SKM-1 (cell line): Measurements from ENCODE around the gene TRIM54.

Experiments used
- DNase-seq: peaks from one replicate; lab custom pipeline; 2025; ENCODE audit not compliant: unreplicated experiment; lab: John Stamatoyannopoulos, UW

The TRIM54 gene, protein sequence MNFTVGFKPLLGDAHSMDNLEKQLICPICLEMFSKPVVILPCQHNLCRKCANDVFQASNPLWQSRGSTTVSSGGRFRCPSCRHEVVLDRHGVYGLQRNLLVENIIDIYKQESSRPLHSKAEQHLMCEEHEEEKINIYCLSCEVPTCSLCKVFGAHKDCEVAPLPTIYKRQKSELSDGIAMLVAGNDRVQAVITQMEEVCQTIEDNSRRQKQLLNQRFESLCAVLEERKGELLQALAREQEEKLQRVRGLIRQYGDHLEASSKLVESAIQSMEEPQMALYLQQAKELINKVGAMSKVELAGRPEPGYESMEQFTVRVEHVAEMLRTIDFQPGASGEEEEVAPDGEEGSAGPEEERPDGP

DNA sequence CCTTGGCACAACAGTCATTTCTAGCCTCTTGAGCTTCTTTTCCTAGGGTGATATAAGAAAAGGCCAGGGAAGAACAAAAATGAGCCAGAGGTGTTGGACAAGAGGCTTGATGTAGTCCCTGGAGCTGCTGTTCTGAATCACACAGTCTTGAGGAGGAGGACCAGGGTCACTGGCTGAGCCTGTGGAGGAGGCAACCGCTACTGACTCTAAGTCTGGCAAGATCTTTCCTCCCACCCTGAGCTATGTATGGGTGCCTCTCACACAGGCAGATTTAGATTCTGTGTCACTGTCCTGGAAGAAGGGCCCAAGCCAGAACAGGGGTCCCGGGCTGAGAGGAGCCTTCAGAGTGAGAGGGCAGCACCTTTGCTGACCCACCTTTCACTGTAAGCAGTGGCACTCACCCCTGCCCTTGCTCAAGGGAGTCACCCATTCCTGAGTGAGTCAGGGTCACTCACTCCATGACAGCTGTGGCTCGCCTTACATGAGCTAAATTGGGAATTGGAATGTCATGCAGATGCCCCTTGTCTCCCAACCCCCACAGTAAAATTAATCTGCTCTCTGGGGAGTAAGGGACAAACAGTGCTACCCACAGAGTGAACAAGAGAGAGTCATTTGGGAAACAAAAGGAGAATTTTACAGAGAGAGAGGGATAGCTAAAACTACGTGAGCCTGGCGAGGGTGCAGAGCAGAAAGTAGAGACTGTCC lies at the start of gene TRIM54:
Gene TRIM54, plus strand, starts transcription at position 575 of the 705 bp plus-strand sequence. CDS start 303 bp downstream, outside the sequence.
- no peak for DNase-seq

DNA sequence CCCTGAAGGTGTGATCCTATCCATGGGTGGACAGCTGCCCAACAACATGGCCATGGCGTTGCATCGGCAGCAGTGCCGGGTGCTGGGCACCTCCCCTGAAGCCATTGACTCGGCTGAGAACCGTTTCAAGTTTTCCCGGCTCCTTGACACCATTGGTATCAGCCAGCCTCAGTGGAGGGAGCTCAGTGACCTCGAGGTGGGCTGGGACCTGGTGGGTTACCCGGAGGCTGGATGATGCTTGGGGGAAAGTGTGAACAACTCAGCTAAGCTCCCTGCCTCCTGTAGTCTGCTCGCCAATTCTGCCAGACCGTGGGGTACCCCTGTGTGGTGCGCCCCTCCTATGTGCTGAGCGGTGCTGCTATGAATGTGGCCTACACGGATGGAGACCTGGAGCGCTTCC lies 48.9 kb upstream of the TRIM54 start:
- DNase-seq: no peak

DNA sequence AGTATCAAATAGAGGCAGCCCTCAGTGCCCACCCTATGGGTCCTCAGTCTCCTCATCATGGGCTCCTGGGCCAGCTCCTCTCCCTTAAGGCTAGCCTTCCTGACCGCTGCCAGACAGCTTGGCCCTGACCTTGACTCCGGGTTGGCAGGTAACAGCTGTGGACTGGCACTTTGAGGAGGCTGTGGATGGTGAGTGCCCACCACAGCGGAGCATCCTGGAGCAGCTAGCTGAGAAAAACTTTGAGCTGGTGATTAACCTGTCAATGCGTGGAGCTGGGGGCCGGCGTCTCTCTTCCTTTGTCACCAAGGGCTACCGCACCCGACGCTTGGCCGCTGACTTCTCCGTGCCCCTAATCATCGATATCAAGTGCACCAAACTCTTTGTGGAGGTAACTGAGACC lies 46.1 kb upstream of the TRIM54 start:
- no peak for DNase-seq

DNA sequence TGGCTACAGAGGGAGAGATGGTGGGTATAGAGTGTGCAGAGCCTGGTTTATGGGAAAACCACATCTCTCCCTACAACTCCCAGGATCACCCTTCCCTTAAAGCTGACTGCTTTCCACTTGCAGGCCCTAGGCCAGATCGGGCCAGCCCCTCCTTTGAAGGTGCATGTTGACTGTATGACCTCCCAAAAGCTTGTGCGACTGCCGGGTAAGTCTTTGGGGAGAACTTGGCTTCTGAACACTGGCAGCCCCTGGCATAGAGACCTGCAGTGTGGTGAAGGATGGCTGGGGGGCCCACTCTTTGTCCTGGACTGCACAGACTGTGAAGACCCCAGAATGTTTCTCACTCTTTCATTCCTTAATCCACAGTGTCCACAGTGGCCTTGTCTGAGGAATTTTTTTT lies 45.6 kb upstream of the TRIM54 start:
- no peak for DNase-seq

DNA sequence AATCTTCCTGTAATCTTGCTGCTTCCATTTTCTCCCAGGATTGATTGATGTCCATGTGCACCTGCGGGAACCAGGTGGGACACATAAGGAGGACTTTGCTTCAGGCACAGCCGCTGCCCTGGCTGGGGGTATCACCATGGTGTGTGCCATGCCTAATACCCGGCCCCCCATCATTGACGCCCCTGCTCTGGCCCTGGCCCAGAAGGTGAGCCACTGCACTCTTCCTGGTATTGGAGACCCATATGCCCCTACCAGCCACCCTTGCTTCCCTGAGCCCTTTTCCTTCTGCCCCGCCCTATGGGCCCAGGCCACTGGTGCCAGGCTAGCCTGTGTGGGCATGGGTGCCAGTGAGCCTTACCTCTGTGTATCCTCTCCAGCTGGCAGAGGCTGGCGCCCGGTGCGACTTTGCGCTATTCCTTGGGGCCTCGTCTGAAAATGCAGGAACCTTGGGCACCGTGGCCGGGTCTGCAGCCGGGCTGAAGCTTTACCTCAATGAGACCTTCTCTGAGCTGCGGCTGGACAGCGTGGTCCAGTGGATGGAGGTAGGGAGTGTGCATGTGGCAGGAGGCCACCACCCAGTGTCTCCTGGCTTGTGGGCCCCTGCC lies 44.8 kb upstream of the TRIM54 start:
- DNase-seq: no peak

DNA sequence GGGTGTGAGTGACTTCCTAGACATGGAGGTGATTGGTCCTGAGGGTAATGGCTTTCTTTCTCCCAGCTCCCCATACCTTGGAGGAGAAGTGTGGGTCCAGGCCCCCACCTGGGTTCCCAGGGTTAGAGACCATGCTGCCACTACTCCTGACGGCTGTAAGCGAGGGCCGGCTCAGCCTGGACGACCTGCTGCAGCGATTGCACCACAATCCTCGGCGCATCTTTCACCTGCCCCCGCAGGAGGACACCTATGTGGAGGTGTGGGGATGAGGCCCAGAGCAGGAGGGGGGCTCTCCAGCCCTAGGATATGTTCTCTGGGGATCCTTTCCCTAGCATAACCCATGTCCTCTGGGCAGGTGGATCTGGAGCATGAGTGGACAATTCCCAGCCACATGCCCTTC lies 43.3 kb upstream of the TRIM54 start:
- no peak for DNase-seq

DNA sequence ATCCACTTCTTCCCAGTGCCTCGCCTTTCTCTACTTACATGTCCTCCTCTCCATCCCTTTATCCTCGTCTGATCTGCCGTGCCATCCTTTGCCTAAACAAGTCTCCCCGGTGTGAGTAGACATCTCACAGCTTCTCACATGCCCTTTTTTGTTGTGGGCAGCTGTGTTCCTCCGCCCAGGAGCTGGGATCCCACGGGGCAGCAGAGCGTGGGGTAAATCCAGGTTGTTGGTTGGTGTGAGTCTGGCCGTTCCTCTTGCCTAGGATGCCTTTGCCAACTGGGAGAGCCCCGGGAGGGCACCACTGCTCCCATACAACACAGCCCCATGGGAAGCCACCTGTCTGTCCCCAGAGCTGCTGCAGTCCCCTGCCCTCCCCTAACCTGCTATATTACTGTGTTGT lies 41.8 kb upstream of the TRIM54 start:
- no peak for DNase-seq

DNA sequence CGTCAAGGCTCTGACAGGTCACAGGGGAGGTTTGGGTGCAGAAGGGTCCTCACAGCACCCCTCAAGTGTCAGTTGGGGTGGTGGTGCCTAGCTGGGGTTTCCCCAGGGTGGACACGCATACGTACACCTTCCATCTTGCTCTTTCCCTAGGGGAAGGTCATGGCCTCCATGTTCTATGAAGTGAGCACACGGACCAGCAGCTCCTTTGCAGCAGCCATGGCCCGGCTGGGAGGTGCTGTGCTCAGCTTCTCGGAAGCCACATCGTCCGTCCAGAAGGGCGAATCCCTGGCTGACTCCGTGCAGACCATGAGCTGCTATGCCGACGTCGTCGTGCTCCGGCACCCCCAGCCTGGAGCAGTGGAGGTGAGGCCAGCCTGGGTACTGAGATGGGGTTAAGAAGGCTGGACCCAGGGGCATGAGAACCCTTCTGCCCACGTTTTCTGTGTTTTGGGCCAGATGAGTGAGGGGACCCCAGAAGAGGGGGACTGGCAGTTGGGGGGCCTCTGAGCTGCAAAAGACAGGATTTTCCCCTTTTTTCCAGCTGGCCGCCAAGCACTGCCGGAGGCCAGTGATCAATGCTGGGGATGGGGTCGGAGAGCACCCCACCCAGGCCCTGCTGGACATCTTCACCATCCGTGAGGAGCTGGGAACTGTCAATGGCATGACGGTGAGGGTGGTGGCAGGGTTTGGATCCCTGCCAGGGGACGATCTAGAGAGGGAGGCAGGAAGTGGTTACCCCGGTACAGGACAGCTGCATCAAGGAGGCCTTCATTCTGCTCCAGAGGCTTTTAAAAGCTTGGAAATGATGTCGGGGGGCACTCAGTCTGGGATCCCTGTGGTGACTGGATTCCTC lies 40.2 kb upstream of the TRIM54 start:
- DNase-seq: no peak

DNA sequence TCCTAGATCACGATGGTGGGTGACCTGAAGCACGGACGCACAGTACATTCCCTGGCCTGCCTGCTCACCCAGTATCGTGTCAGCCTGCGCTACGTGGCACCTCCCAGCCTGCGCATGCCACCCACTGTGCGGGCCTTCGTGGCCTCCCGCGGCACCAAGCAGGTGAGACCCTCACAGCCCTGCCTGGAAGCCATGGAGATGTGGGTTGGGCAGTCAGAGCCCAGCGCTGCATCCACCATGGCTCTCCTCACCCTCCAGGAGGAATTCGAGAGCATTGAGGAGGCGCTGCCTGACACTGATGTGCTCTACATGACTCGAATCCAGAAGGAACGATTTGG lies 39.6 kb upstream of the TRIM54 start:
- DNase-seq: no peak

DNA sequence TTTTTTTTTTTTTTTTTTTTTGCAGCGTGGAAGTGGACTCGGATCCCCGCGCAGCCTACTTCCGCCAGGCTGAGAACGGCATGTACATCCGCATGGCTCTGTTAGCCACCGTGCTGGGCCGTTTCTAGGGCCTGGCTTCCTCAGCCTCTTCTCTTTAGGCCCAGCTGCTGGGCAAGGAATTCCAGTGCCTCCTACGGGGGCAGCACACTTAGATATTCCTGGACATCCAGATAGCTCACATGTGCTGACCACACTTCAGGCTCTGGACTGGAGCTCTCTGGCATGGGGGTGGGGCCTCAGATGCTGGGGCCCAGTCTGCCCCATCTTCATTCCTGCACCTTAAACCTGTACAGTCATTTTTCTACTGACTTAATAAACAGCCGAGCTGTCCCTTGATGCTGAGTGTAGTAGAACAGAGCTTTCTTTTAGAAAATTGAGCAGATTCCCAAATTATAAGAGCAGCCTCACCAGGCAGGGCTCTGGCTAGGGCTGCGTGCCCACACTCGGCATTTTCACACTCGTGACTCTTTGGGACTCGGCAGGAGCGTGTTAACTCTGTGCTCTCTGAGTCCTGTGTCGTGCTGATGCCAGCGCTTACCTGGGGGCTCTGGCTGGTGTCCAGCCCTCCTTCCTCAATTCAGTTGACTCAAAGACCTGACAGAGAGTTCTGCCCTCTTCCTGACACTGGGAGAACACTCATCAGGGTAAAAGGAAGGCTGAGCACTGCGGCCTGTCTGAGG lies 38.7 kb upstream of the TRIM54 start:
- DNase-seq: no peak

DNA sequence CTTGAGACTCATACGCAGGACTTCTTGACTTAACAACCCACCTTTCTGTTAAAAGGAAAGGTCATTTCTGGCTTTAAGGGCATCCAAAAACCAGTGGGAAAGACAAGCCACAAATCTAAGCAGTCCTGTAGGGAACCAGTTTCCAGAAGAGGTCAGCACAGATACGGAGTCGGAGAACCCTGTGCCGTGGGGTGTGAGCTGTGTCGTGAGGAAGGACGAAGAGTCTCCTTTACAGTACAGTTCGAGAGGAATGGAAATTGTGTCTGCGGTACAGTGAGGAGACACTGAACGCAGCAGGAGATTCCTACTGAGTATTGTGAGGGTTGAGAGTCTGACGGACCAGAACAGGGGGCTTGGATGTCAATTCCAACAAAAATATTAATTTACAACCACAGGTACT lies 37.1 kb upstream of the TRIM54 start:
- DNase-seq: no peak

DNA sequence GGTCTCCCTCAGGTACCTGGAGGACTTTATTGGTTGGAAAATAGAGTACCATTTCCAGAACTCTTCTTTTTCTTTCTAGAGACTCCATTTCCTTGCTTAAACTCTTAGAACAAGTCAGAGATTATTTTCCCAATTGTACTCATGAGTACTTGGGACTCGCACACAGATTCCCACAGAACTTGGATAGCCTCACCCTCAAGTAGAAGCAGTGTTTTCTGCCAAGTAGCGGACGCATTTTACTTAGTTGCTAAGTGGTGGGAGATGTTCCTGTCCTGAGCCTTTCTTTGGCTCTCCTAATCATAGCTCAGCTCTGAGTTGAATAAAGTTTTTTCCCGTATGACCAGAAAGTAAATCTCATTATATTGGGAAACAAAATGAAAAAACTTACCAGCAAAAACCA lies 36.6 kb upstream of the TRIM54 start:
- DNase-seq: no peak

DNA sequence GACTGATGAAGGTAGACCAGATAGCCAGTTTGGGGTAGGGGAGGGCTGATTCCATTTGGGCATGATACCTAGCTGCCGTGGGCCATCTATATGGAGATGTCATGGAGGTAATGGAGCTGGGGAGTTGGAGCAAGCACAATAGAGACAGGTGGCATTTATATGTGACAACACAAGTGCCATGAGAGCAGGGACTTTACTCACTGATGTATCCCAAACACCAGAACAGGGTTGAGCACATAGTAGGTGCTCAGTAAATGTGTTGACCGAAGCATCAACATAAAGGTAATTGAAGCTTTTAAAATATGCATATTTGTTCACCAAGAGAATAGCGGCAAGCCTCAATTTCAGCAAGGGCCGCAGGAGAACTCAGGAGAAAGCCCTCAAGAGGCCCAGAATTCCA lies 34.3 kb upstream of the TRIM54 start:
- no peak for DNase-seq

DNA sequence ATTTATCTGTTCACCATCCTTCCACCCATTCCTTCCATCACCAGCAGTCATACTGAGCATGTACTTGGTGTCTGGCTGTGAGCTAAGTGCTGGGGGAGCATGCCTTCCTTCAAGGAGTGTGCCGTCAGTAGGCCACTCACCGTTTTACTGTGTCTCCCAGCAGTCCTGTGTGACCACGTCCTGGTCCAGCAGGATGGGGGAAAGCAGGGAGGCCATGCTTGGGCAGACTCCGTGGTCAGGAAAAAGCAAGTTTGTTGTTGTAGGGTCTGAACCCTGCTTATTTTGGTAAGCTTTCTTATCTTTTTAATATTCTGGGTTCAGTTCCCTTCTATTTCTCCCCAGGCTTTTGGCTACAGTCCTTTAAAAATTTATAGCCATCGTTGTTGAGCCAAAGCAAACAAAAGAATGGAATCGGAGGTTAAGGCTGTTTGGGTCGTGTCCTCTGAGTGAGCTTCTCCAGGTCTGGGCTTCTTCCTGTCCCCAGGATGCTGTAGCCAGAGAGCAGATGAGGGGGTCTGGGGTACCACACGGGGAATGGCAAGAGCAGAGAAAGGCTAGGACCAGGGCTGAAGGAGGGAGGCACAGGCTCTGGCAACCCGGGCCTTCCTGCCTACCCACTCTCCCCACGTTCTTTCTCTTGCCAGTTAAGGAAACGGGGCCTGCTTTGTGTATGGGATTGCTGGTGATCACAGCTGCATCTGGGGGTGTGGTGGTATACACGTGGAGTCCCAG lies 32.9 kb upstream of the TRIM54 start:
- DNase-seq: no peak

DNA sequence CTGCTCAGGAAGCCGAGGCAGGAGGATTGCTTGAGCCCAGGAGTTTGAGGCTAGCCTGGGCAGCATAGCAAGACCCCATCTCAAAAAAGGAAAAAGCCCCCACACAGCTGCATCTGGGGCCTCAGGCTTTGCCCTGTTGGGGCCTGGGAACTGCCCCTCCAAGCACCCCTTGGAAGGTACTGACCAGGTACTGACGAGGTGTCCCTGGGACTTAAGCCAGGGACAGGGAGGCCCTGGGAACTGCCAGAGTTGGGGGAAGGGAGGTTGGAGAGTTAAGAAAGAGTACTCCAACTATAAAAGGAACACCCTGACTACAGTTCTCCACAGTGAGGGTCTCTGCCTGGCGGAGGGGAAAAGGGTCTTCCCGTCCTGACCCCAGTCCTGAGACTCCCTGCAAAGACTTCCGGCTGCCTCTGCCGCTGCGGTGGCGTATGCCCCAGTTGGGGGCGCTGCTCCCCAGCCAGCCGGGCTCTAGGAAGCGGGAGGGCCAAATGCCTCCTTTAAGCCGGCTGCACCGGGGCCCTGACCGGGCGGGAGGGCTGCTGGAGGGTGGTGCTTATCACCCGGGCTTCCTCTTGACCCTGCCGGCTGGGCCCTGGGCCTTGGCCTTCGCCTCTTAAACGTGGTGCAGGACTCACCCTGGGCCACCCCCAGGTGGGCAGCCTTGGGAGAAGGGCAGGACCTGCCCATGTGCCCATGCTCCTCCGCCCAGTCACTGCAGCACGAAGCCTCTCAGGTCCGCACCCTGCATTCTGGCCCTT lies 32.2 kb upstream of the TRIM54 start:
- DNase-seq: peak; percentile 28

DNA sequence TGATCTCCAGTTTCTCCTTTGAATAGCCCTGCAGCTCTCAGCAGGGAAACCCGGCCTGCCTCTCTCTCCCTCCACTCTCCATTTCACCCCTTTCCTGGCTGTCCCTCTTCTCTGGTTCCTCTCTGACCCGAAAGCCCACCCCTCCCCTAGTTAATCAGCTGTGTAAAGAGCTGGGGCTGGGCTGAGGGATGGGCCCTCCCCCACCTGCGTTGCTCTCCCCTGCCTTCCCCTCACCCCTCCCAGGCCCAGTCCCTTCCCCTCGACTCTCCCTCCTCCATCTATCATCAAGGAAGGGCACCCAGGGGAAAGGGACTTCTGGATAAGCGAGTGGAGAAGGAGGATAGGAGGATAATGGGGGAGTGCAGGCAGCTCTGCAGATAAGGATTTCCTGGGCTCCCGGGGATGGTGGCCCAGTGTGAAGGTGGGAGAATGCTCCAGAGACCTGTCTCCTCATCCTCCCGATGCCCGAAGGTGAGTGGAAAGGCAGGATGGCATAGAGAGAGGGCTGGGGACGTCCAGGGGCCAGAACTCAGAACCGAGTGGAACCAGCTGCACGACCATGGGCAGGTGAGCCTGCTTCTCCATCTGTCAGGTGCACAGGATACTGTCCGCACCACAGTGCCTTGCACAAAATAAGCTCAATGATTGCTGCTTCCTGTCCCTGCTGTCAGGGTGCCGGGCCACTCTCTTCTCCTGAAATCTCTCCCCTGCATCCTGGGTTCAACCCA lies 31.4 kb upstream of the TRIM54 start:
- DNase-seq: no peak

DNA sequence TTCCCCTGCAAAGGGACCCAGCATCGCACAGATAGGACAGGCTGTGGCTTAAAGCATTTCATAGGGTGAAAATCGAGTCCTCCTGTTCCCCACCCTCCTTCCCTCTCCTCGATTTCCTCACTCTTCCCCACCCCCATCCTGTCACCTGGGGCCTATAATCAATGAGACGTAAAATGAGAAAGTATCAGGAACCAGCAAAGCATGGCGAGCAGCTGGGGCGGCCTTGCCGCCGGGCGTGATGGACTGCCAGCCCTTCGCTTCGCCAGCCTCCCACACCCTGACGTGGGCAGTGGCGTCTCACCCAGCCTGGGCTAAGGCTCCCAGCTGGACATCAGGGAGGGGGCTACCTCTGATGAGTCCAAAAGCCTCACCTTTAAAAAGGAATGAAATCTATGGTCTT lies 30.5 kb upstream of the TRIM54 start:
- no peak for DNase-seq

DNA sequence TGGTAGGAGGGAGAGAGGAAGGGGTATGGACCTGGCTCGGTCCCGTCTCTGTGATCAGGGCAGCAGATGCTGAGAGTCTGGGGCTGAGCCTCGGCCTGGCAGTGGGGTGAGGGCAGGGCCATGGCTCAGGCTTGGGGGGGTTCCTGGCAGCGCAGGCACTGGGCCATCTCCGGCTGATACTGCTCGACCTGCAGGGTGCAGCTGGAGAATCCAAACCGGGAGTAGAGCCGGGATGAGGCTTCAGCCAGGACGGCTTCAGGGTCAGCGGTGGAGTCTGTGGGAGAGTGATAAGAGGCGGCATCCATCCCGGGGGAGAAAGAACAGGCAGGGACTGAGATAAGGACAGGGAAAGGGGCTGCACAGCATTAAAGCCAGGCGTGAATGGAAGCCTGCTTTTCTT lies 27.0 kb upstream of the TRIM54 start:
- DNase-seq: no peak

DNA sequence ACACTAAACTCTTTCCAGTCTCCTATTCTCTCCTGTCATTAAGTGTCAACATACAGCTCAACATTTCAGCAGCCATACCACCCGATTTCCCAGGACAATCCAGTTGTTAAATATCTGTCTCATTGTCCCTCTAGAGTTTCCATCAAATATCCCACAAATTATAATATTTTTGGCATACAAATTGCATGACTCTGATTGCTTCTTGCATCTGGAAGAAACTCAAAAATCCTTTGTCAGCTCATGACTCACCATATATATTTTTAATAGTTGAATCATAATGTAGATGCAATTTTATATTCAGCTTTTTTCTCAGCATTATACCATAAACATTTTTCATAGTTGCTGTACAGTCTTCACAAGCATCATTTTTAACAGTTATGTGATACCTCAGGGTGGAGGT lies 26.6 kb upstream of the TRIM54 start:
- DNase-seq: no peak
